RWPE2 (cell line): Measurements from ENCODE around the gene TBC1D14.

Experiments used
- ATAC-seq: fragments of 200-7000 bp; cut with Tn5 transposase; 3 replicates; pipeline ENCODE4 v1.9.1; 2021; ENCODE audit warnings: low read depth
- DNase-seq: peaks from one replicate; pipeline ENCODE4 v3.0.0-alpha.2; 2020; ENCODE audit warnings: low spot score
- H3K27ac ChIP-seq: fragments of 450-650 bp; 2 replicates; pipeline ENCODE4 v1.5.1; 2017; ENCODE audit warnings: mild to moderate bottlenecking; ENCODE audit not compliant: poor library complexity, severe bottlenecking
- H3K27me3 ChIP-seq: fragments of 250-450 bp; sonication (Bioruptor Pico); 2 replicates; pipeline ENCODE4 v1.5.1; 2021; ENCODE audit warnings: mild to moderate bottlenecking, moderate library complexity; ENCODE audit not compliant: insufficient read depth, poor library complexity, severe bottlenecking
- H3K36me3 ChIP-seq: fragments of 250-450 bp; sonication (Bioruptor Pico); 2 replicates; pipeline ENCODE4 v1.5.1; 2020; ENCODE audit warnings: low read depth, mild to moderate bottlenecking, moderate library complexity
- H3K4me1 ChIP-seq: fragments of 250-450 bp; sonication (Bioruptor Pico); 2 replicates; pipeline ENCODE4 v1.5.1; 2021; ENCODE audit warnings: mild to moderate bottlenecking, moderate library complexity; ENCODE audit not compliant: insufficient read depth, poor library complexity, severe bottlenecking
- H3K4me3 ChIP-seq: fragments of 250-450 bp; sonication (Bioruptor Pico); 2 replicates; pipeline ENCODE4 v1.5.1; 2021; ENCODE audit warnings: mild to moderate bottlenecking, moderate library complexity; ENCODE audit not compliant: severe bottlenecking
- H3K9me3 ChIP-seq: fragments of 250-450 bp; sonication (Bioruptor Pico); 2 replicates; pipeline ENCODE4 v1.5.1; 2021; ENCODE audit warnings: mild to moderate bottlenecking, moderate library complexity; ENCODE audit not compliant: severe bottlenecking
- CTCF ChIP-seq: fragments of 450-650 bp; IDR thresholded peaks from one replicate; pipeline ENCODE4 v1.5.1; 2017; ENCODE audit warnings: mild to moderate bottlenecking, moderate library complexity; ENCODE audit not compliant: poor library complexity, severe bottlenecking

The TBC1D14 gene

GRCh38 chr4:6989331-6989923, 79.8 kb downstream of the TBC1D14 start:
- no peak for TF ChIP-seq CTCF
- Histone ChIP-seq H3K27ac (peak overlapping the region; percentile 77), H3K4me1 (peaks cover 51% of the 10 kb centered on the region), H3K9me3 (no peaks in the 10 kb centered on the region), H3K4me3 (no peak overlapping the region), H3K27me3 (no peaks in the 10 kb centered on the region), H3K36me3 (peaks cover 43% of the 10 kb centered on the region)
- DNase-seq (no peak), ATAC-seq (no peak)

GRCh38 chr4:6990661-6991060, 81.0 kb downstream of the TBC1D14 start:
- DNase-seq (no peak), ATAC-seq (no peak)
- no peak overlapping the region for H3K4me3 ChIP-seq
- no peaks in the 10 kb centered on the region for H3K27me3 ChIP-seq
- TF ChIP-seq CTCF, result no peak
- H3K9me3 ChIP-seq, result no peaks in the 10 kb centered on the region
- peak overlapping the region; percentile 77 for H3K27ac ChIP-seq
- peaks cover 45% of the 10 kb centered on the region for H3K4me1 ChIP-seq
- H3K36me3 ChIP-seq, result peaks cover 54% of the 10 kb centered on the region

- H3K27ac ChIP-seq, result peak overlapping the region; percentile 77
- no peak for TF ChIP-seq CTCF
- no peak for ATAC-seq
- peaks cover 40% of the 10 kb centered on the region for H3K4me1 ChIP-seq
- DNase-seq, result no peak
- H3K36me3 ChIP-seq, result peaks cover 60% of the 10 kb centered on the region
- H3K9me3 ChIP-seq, result no peaks in the 10 kb centered on the region
- H3K4me3 ChIP-seq, result no peak overlapping the region
- H3K27me3 ChIP-seq, result no peaks in the 10 kb centered on the region
Observed at GRCh38 chr4:6991249-6991648, 81.6 kb downstream of the TBC1D14 start.

- Histone ChIP-seq H3K4me1 (peaks cover 40% of the 10 kb centered on the region), H3K27ac (peak overlapping the region; percentile 77), H3K9me3 (no peaks in the 10 kb centered on the region), H3K27me3 (no peaks in the 10 kb centered on the region), H3K36me3 (peaks cover 67% of the 10 kb centered on the region), H3K4me3 (no peak overlapping the region)
- TF ChIP-seq CTCF, result no peak
- ATAC-seq, result peak; percentile 45
- no peak for DNase-seq
Observed at GRCh38 chr4:6991771-6992557, 82.3 kb downstream of the TBC1D14 start.
